ENCODE results near the gene AHCYL2. TPM values are rescaled to one million over a fixed set of nuclear protein-coding genes. Genes with fewer than 3 reads are reported as not detected.

The AHCYL2 gene
- total RNA-seq, 1 donor from 2014 or later: 19.0 TPM

- Mint-ChIP-seq H3K4me1 (ENCODE audit: unreplicated experiment) (peaks cover 8% of the 10 kb centered on the region), H3K36me3 (ENCODE audit: unreplicated experiment) (peaks cover 13% of the 10 kb centered on the region), H3K4me3 (ENCODE audit: unreplicated experiment) (no peak overlapping the region), H3K9me3 (ENCODE audit: unreplicated experiment) (no peaks in the 10 kb centered on the region), H3K27ac (ENCODE audit: unreplicated experiment) (no peak overlapping the region), H3K27me3 (ENCODE audit: unreplicated experiment) (peaks cover 16% of the 10 kb centered on the region)
- DNase-seq (ENCODE audit: extremely low spot score, unreplicated experiment): no peak
- no peak for TF ChIP-seq CTCF (IDR thresholded peaks at IDR 0.05)
These were observed 207.2 kb downstream of the AHCYL2 start for GRCh38 chr7:129431911-129432643.

GRCh38 chr7:129433847-129434674 lies 209.2 kb downstream of the AHCYL2 start, which contains the start of gene STRIP2:
Gene STRIP2 (plus strand): TSS chr7:129434432. CDS start chr7:129434473, 41 bp downstream.
- Mint-ChIP-seq H3K4me3 (ENCODE audit: unreplicated experiment) (peak within 1 kb of the TSS; percentile 84), H3K27ac (ENCODE audit: unreplicated experiment) (no peak within 1 kb of the TSS), H3K36me3 (ENCODE audit: unreplicated experiment) (peaks cover 7% of the 10 kb centered on the region), H3K9me3 (ENCODE audit: unreplicated experiment) (no peaks in the 10 kb centered on the region), H3K4me1 (ENCODE audit: unreplicated experiment) (peaks cover 8% of the 10 kb centered on the region), H3K27me3 (ENCODE audit: unreplicated experiment) (peaks cover 16% of the 10 kb centered on the region)
- peak; percentile 21 for TF ChIP-seq CTCF (IDR thresholded peaks at IDR 0.05)
- DNase-seq (ENCODE audit: extremely low spot score, unreplicated experiment): peak; percentile 95

- no peak for DNase-seq (ENCODE audit: extremely low spot score, unreplicated experiment)
- no peak overlapping the region for H3K27ac Mint-ChIP-seq (ENCODE audit: unreplicated experiment)
These were observed 210.0 kb downstream of the AHCYL2 start for GRCh38 chr7:129434675-129435318.

GRCh38 chr7:129435414-129435829 lies 210.6 kb downstream of the AHCYL2 start:
- no peak for DNase-seq (ENCODE audit: extremely low spot score, unreplicated experiment)
- Mint-ChIP-seq H3K4me1 (ENCODE audit: unreplicated experiment) (peaks cover 8% of the 10 kb centered on the region), H3K27ac (ENCODE audit: unreplicated experiment) (no peak overlapping the region), H3K36me3 (ENCODE audit: unreplicated experiment) (no peaks in the 10 kb centered on the region), H3K4me3 (ENCODE audit: unreplicated experiment) (peak overlapping the region; percentile 84), H3K9me3 (ENCODE audit: unreplicated experiment) (no peaks in the 10 kb centered on the region), H3K27me3 (ENCODE audit: unreplicated experiment) (peaks cover 16% of the 10 kb centered on the region)
- no peak for TF ChIP-seq CTCF (IDR thresholded peaks at IDR 0.05)

More at GRCh38 chr7:129434675-129435318, 210.0 kb downstream of the AHCYL2 start:
- Mint-ChIP-seq H3K4me1 (ENCODE audit: unreplicated experiment) (peaks cover 8% of the 10 kb centered on the region), H3K4me3 (ENCODE audit: unreplicated experiment) (peak overlapping the region; percentile 84), H3K9me3 (ENCODE audit: unreplicated experiment) (no peaks in the 10 kb centered on the region), H3K36me3 (ENCODE audit: unreplicated experiment) (peaks cover 3% of the 10 kb centered on the region), H3K27me3 (ENCODE audit: unreplicated experiment) (peaks cover 16% of the 10 kb centered on the region)
- TF ChIP-seq CTCF (IDR thresholded peaks at IDR 0.05): no peak
